Type B pancreatic cell (in vitro differentiated cells): ENCODE measurements around the gene MEIS2. TPM values are rescaled to one million over a fixed set of nuclear protein-coding genes. Genes with fewer than 3 reads are reported as not detected.

Experiments used
- DNase-seq: peaks from one replicate; pipeline ENCODE4 v3.0.0; 2021; ENCODE audit warnings: mixed read lengths; ENCODE audit not compliant: unreplicated experiment; ENCODE audit errors: extremely low spot score
- H3K27ac Mint-ChIP-seq: 2 replicates; pipeline ENCODE4 v1.8.0; 2021; ENCODE audit warnings: mild to moderate bottlenecking, mixed read lengths
- H3K27me3 Mint-ChIP-seq: 2 replicates; pipeline ENCODE4 v1.8.0; 2021; ENCODE audit warnings: mixed read lengths
- H3K36me3 Mint-ChIP-seq: 2 replicates; pipeline ENCODE4 v1.8.0; 2021; ENCODE audit warnings: mixed read lengths
- H3K4me1 Mint-ChIP-seq: one replicate; pipeline ENCODE4 v1.8.0; 2021; ENCODE audit warnings: mixed read lengths; ENCODE audit not compliant: unreplicated experiment
- H3K4me3 Mint-ChIP-seq: 2 replicates; pipeline ENCODE4 v1.8.0; 2021; ENCODE audit warnings: mild to moderate bottlenecking, mixed read lengths
- H3K9me3 Mint-ChIP-seq: 2 replicates; pipeline ENCODE4 v1.8.0; 2021; ENCODE audit warnings: mixed read lengths
- CTCF ChIP-seq: fragments of 200-600 bp; sonication (generic); conservative IDR thresholded peaks from 2 replicates; pipeline ENCODE4 v1.5.0; 2021; ENCODE audit warnings: antibody characterized with exemption, mild to moderate bottlenecking
- total RNA-seq: library from RNA; stranded (reverse); gene quantifications from 2 replicates; pipeline ENCODE4 v1.2.1, GENCODE V29; 2021; ENCODE audit warnings: low replicate concordance

The MEIS2 gene
- total RNA-seq, 1 donor from 2014 or later: 211 TPM

- Mint-ChIP-seq H3K4me3 (no peak overlapping the region), H3K9me3 (peaks cover 9% of the 10 kb centered on the region), H3K4me1 (peaks cover 17% of the 10 kb centered on the region), H3K27me3 (no peaks in the 10 kb centered on the region), H3K27ac (no peak overlapping the region), H3K36me3 (peaks cover 66% of the 10 kb centered on the region)
- no peak for TF ChIP-seq CTCF
- no peak for DNase-seq
Observed at GRCh38 chr15:37009288-37009687, 91.1 kb downstream of the MEIS2 start.

GRCh38 chr15:37008205-37008604 is 92.1 kb downstream of the MEIS2 start:
- Mint-ChIP-seq H3K4me1 (peaks cover 13% of the 10 kb centered on the region), H3K9me3 (peaks cover 10% of the 10 kb centered on the region), H3K27me3 (no peaks in the 10 kb centered on the region), H3K36me3 (peaks cover 64% of the 10 kb centered on the region), H3K4me3 (no peak overlapping the region), H3K27ac (no peak overlapping the region)
- TF ChIP-seq CTCF: no peak
- DNase-seq: no peak

- Mint-ChIP-seq H3K27me3 (no peaks in the 10 kb centered on the region), H3K4me1 (peaks cover 9% of the 10 kb centered on the region), H3K9me3 (peaks cover 10% of the 10 kb centered on the region), H3K27ac (no peak overlapping the region), H3K36me3 (peaks cover 62% of the 10 kb centered on the region), H3K4me3 (no peak overlapping the region)
- DNase-seq: no peak
- no peak for TF ChIP-seq CTCF
Observed at GRCh38 chr15:37007301-37007700, 93.0 kb downstream of the MEIS2 start.

- Mint-ChIP-seq H3K4me1 (peaks cover 16% of the 10 kb centered on the region), H3K36me3 (peaks cover 64% of the 10 kb centered on the region), H3K9me3 (peaks cover 12% of the 10 kb centered on the region), H3K27me3 (no peaks in the 10 kb centered on the region), H3K4me3 (no peak overlapping the region), H3K27ac (no peak overlapping the region)
- no peak for TF ChIP-seq CTCF
- no peak for DNase-seq
Observed at GRCh38 chr15:37004981-37005735, 95.2 kb downstream of the MEIS2 start.

- peak overlapping the region; percentile 41 for H3K4me3 Mint-ChIP-seq
- peaks cover 61% of the 10 kb centered on the region for H3K36me3 Mint-ChIP-seq
- no peak overlapping the region for H3K27ac Mint-ChIP-seq
- TF ChIP-seq CTCF: no peak
- H3K4me1 Mint-ChIP-seq: peaks cover 16% of the 10 kb centered on the region
- peaks cover 12% of the 10 kb centered on the region for H3K9me3 Mint-ChIP-seq
- no peaks in the 10 kb centered on the region for H3K27me3 Mint-ChIP-seq
- DNase-seq: no peak
Observed at GRCh38 chr15:37004373-37004869, 95.9 kb downstream of the MEIS2 start.
